K562 (cell line): ENCODE results near the gene FIS1. TPM values are rescaled to one million over a fixed set of nuclear protein-coding genes. Genes with fewer than 3 reads are reported as not detected.
A peak's percentile ranks its signal among the peaks of the same experiment; 100 is the strongest.

ENCODE experiments used
- CAMTA2 ChIP-seq: fragments of 250-450 bp; sonication (Bioruptor Pico); conservative IDR thresholded peaks from 2 replicates; pipeline ENCODE4 v1.5.1; 2022
- CBX3 ChIP-seq, 2 experiments: IDR thresholded peaks; 1 replicate in 1 of 2; 2 replicates in 1 of 2; pipeline ENCODE4 v1.6.1; 2012; ENCODE audit warnings: inconsistent platforms in 2 of 2, low read length in 2 of 2, borderline replicate concordance in 1 of 2, control low read depth in 1 of 2
- GABPA ChIP-seq: fragments of 200-800 bp; sonication (Bioruptor generic); conservative IDR thresholded peaks from 2 replicates; pipeline ENCODE4 v1.6.1; 2016; ENCODE audit warnings: low read depth, missing genetic modification characterization, missing compliant biosample characterization
- HNRNPK ChIP-seq: fragments of 200-400 bp; formaldehyde crosslinking; IDR thresholded peaks from one replicate; pipeline ENCODE4 v1.6.1; 2018; ENCODE audit warnings: mild to moderate bottlenecking, low read depth, low read length; ENCODE audit not compliant: poor library complexity, severe bottlenecking
- JUN ChIP-seq, 2 experiments: sonication (generic) in 1 of 2; formaldehyde crosslinking in 1 of 2; IDR thresholded peaks; 2 replicates each; pipeline versions ENCODE4 v1.6.1 to v1.8.0; 2012 to 2022; ENCODE audit warnings: borderline replicate concordance in 2 of 2, mild to moderate bottlenecking in 2 of 2, improper control_type of control experiment in 1 of 2, low read depth in 1 of 2, low read length in 1 of 2, missing genetic modification reagents in 1 of 2
- MTF1 ChIP-seq: fragments of 250-450 bp; sonication (Bioruptor Pico); IDR thresholded peaks from 2 replicates; pipeline ENCODE4 v1.9.0; 2021; ENCODE audit warnings: moderate library complexity, mild to moderate bottlenecking, inconsistent platforms, borderline replicate concordance
- MXI1 ChIP-seq: IDR thresholded peaks from 2 replicates; pipeline ENCODE4 v1.6.1; 2011; ENCODE audit warnings: low read depth, mild to moderate bottlenecking, improper control_type of control experiment, low read length
- NCOR1 ChIP-seq: fragments of 450-650 bp; IDR thresholded peaks from 2 replicates; pipeline ENCODE4 v1.6.1; 2016; ENCODE audit warnings: mild to moderate bottlenecking, moderate library complexity
- PTTG1 ChIP-seq: fragments of 450-650 bp; IDR thresholded peaks from 2 replicates; pipeline ENCODE4 v1.6.1; 2016; ENCODE audit warnings: low read depth, mild to moderate bottlenecking, missing genetic modification characterization, missing compliant biosample characterization
- SMAD1 ChIP-seq: fragments of 150-350 bp; IDR thresholded peaks from 2 replicates; pipeline ENCODE4 v1.6.1; 2014; ENCODE audit warnings: low read length, low read depth; ENCODE audit not compliant: partially characterized antibody
- SMAD4 ChIP-seq: fragments of 250-450 bp; sonication (Bioruptor Pico); conservative IDR thresholded peaks from 2 replicates; pipeline ENCODE4 v1.8.0; 2021; ENCODE audit warnings: inconsistent platforms, mild to moderate bottlenecking, moderate library complexity
- TRIM28 ChIP-seq: fragments of 450-650 bp; IDR thresholded peaks from 2 replicates; pipeline ENCODE4 v1.6.1; 2017
- XRCC3 ChIP-seq: fragments of 450-650 bp; IDR thresholded peaks from 2 replicates; pipeline ENCODE4 v1.6.1; 2017; ENCODE audit warnings: mild to moderate bottlenecking, moderate library complexity
- ZNF143 ChIP-seq: sonication (generic); formaldehyde crosslinking; IDR thresholded peaks from 2 replicates; pipeline ENCODE4 v1.9.0; 2022; ENCODE audit warnings: mild to moderate bottlenecking, missing genetic modification reagents
- ZNF239 ChIP-seq: fragments of 250-450 bp; sonication (Bioruptor Pico); IDR thresholded peaks from 2 replicates; pipeline ENCODE4 v1.4.0; 2020; ENCODE audit warnings: mild to moderate bottlenecking
- ZNF24 ChIP-seq: fragments of 450-650 bp; IDR thresholded peaks from 2 replicates; pipeline ENCODE4 v1.6.1; 2016
- ZNF699 ChIP-seq: fragments of 250-450 bp; sonication (Bioruptor Pico); IDR thresholded peaks from 2 replicates; pipeline ENCODE4 v1.8.0; 2021; ENCODE audit warnings: mild to moderate bottlenecking, moderate library complexity; ENCODE audit not compliant: insufficient replicate concordance
- ZNF830 ChIP-seq: fragments of 250-450 bp; sonication (Bioruptor Pico); IDR thresholded peaks from 2 replicates; pipeline ENCODE4 v1.5.0; 2021; ENCODE audit warnings: mild to moderate bottlenecking
- polyA plus RNA-seq, 8 experiments: library from polyadenylated mRNA; depleted of rRNA in 4 of 8; stranded (reverse) in 5 of 8; unstranded in 3 of 8; fragments of >200 nt; fragmentation: Nextera tagmentation in 2 of 8; fragmentation: Illumina TruSeq in 1 of 8; extraction: Ambion mirVana in 2 of 8; extraction: Trizol in 1 of 8; gene quantifications; 2 replicates each; pipeline versions ENCODE4 v1.2.1 to v1.2.3, GENCODE V29; 2011 to 2014; ENCODE audit warnings: inconsistent platforms in 1 of 8, missing spikeins in 1 of 8
- total RNA-seq, 7 experiments: library from RNA; depleted of rRNA in 6 of 7; stranded (reverse); fragments of >200 nt in 6 of 7; fragmentation: Illumina TruSeq in 2 of 7; extraction: Trizol in 2 of 7; gene quantifications; 2 replicates each; pipeline versions ENCODE4 v1.2.1 to v1.2.3, GENCODE V29; 2011 to 2021; ENCODE audit warnings: low replicate concordance in 1 of 7
- TF ChIP-seq, protein P1 (sequence below): fragments of 450-650 bp; formaldehyde crosslinking; IDR thresholded peaks from 2 replicates; pipeline ENCODE4 v1.4.0; 2020; ENCODE audit warnings: mild to moderate bottlenecking
- TF ChIP-seq, protein P2 (sequence below): fragments of 250-450 bp; sonication (Bioruptor Pico); IDR thresholded peaks from 2 replicates; pipeline ENCODE4 v1.5.0; 2021
- TF ChIP-seq, protein P3 (sequence below): fragments of 250-450 bp; sonication (Bioruptor Pico); IDR thresholded peaks from 2 replicates; pipeline ENCODE4 v1.8.0; 2021; ENCODE audit warnings: mild to moderate bottlenecking, moderate library complexity

FIS1 gene
- total and polyA plus RNA-seq, 9 of the 15 experiments (the other 6 are each of a cell fraction or from before 2014, with no cell fraction given), result 86.0 to 257 (median 144) TPM

DNA sequence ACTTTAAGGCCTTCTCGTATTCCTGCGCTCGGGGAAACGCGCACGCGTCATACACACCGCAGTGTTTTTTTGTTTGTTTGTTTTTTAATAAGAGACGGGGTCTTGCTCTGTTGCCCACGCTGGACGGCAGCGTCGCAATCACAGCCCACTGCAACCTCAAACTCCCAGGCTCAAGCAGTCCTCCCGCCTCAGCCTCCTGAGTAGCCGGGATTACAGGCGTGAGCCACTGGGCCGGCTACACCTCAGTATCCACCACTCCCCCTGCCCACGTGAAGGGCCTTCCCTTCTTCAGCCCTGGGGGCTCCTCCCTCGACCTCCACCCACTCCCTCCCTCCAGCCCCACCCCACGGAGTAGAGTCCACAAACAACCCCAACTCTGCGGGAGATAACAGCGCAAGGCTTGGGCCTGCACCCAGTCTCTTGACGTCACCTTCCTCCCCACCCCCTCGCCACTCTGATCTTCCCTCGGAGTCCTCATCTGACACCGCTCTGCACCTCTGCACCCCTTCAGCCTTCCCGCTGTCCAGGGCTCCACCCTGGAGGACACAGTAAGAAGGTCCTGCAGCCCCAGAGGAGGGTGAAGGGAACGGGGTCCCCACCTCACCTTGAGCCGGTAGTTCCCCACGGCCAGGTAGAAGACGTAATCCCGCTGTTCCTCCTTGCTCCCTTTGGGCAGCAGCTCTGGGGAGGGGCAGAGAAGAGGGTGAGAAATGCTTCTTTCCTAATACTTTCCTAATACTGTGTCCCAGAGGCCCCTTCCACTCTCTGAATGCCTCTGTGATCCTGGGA lies 4.5 kb downstream of the FIS1 start (continued):
- TF ChIP-seq, protein P1, sequence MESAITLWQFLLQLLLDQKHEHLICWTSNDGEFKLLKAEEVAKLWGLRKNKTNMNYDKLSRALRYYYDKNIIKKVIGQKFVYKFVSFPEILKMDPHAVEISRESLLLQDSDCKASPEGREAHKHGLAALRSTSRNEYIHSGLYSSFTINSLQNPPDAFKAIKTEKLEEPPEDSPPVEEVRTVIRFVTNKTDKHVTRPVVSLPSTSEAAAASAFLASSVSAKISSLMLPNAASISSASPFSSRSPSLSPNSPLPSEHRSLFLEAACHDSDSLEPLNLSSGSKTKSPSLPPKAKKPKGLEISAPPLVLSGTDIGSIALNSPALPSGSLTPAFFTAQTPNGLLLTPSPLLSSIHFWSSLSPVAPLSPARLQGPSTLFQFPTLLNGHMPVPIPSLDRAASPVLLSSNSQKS (CRISPR knock-in tag), result no peak
- TF ChIP-seq NCOR1 (peak; percentile 61), ZNF24 (no peak), MXI1 (no peak), ZNF830 (no peak), GABPA (tag) (no peak), SMAD1 (no peak), ZNF143 (CRISPR knock-in tag) (no peak), ZNF699 (no peak), CBX3 (IDR thresholded peaks at IDR 0.05; ENCODE audit: borderline replicate concordance in 1 of 2, low read length in 2 of 2) (no peak), PTTG1 (tag) (no peak), CAMTA2 (CRISPR knock-in tag) (no peak), HNRNPK (no peak), ZNF239 (CRISPR knock-in tag) (no peak), TRIM28 (no peak), XRCC3 (no peak), MTF1 (CRISPR knock-in tag) (no peak), JUN (IDR thresholded peaks at IDR 0.05; ENCODE audit: borderline replicate concordance, low read depth, low read length) (no peak), JUN (CRISPR knock-in tag; IDR thresholded peaks at IDR 0.05; ENCODE audit: borderline replicate concordance) (no peak), SMAD4 (CRISPR knock-in tag) (no peak)
- TF ChIP-seq, protein P2, sequence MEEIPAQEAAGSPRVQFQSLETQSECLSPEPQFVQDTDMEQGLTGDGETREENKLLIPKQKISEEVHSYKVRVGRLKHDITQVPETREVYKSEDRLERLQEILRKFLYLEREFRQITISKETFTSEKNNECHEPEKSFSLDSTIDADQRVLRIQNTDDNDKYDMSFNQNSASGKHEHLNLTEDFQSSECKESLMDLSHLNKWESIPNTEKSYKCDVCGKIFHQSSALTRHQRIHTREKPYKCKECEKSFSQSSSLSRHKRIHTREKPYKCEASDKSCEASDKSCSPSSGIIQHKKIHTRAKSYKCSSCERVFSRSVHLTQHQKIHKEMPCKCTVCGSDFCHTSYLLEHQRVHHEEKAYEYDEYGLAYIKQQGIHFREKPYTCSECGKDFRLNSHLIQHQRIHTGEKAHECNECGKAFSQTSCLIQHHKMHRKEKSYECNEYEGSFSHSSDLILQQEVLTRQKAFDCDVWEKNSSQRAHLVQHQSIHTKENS, result no peak
- TF ChIP-seq, protein P3, sequence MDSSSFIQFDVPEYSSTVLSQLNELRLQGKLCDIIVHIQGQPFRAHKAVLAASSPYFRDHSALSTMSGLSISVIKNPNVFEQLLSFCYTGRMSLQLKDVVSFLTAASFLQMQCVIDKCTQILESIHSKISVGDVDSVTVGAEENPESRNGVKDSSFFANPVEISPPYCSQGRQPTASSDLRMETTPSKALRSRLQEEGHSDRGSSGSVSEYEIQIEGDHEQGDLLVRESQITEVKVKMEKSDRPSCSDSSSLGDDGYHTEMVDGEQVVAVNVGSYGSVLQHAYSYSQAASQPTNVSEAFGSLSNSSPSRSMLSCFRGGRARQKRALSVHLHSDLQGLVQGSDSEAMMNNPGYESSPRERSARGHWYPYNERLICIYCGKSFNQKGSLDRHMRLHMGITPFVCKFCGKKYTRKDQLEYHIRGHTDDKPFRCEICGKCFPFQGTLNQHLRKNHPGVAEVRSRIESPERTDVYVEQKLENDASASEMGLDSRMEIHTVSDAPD, result no peak
